Measurements from ENCODE around the gene TRIO.

Gene TRIO

GRCh38 chr5:14488709-14489108 lies 345.6 kb downstream of the TRIO start:
- DNase-seq (ENCODE audit: low spot score): no peak

GRCh38 chr5:14489643-14490042 lies 346.5 kb downstream of the TRIO start:
- DNase-seq (ENCODE audit: low spot score): no peak

- DNase-seq (ENCODE audit: low spot score): no peak
These were observed 347.2 kb downstream of the TRIO start for GRCh38 chr5:14490309-14490711.

- no peak for DNase-seq (ENCODE audit: low spot score)
These were observed 348.1 kb downstream of the TRIO start for GRCh38 chr5:14491015-14491915.

GRCh38 chr5:14492331-14492964 lies 349.3 kb downstream of the TRIO start:
- DNase-seq (ENCODE audit: low spot score): no peak

- no peak for DNase-seq (ENCODE audit: low spot score)
These were observed 352.2 kb downstream of the TRIO start for GRCh38 chr5:14495301-14495700.

GRCh38 chr5:14497311-14497710 lies 354.2 kb downstream of the TRIO start:
- no peak for DNase-seq (ENCODE audit: low spot score)

GRCh38 chr5:14501353-14502293 lies 358.5 kb downstream of the TRIO start:
- no peak for DNase-seq (ENCODE audit: low spot score)

GRCh38 chr5:14502294-14502690 lies 359.1 kb downstream of the TRIO start:
- no peak for DNase-seq (ENCODE audit: low spot score)

GRCh38 chr5:14503017-14503680 lies 360.0 kb downstream of the TRIO start:
- DNase-seq (ENCODE audit: low spot score): no peak

- no peak for DNase-seq (ENCODE audit: low spot score)
These were observed 360.7 kb downstream of the TRIO start for GRCh38 chr5:14503681-14504331.

- no peak for DNase-seq (ENCODE audit: low spot score)
These were observed 361.2 kb downstream of the TRIO start for GRCh38 chr5:14504332-14504727.

GRCh38 chr5:14504816-14505215 lies 361.7 kb downstream of the TRIO start:
- DNase-seq (ENCODE audit: low spot score): no peak

- no peak for DNase-seq (ENCODE audit: low spot score)
These were observed 362.4 kb downstream of the TRIO start for GRCh38 chr5:14505310-14506139.

- DNase-seq (ENCODE audit: low spot score): no peak
These were observed 363.0 kb downstream of the TRIO start for GRCh38 chr5:14506140-14506538.

GRCh38 chr5:14506661-14507060 lies 363.5 kb downstream of the TRIO start:
- DNase-seq (ENCODE audit: low spot score): no peak

- no peak for DNase-seq (ENCODE audit: low spot score)
These were observed 364.2 kb downstream of the TRIO start for GRCh38 chr5:14507156-14507941.

GRCh38 chr5:14508046-14508445 lies 364.9 kb downstream of the TRIO start:
- DNase-seq (ENCODE audit: low spot score): no peak

GRCh38 chr5:14509556-14509955 lies 366.4 kb downstream of the TRIO start:
- no peak for DNase-seq (ENCODE audit: low spot score)
